Liver (tissue), 9 donors: ENCODE data around the gene SOX5. TPM values are rescaled to one million over a fixed set of nuclear protein-coding genes. Genes with fewer than 3 reads are reported as not detected.

Experiments used
- DNase-seq: peaks from one replicate; pipeline ENCODE4 v3.0.0-alpha.2; 2017; ENCODE audit warnings: low spot score
- H3K27ac ChIP-seq, 2 donors: one replicate each; pipeline ENCODE4 v1.7.0; 2013; ENCODE audit warnings: inconsistent platforms in 2 of 2, low read length in 2 of 2, control low read depth in 1 of 2, low read depth in 1 of 2, mild to moderate bottlenecking in 1 of 2
- H3K27me3 ChIP-seq, 4 donors: one replicate each; pipeline versions ENCODE4 v1.6.1 to v1.7.0; 2013; ENCODE audit warnings: low read length in 3 of 4, inconsistent platforms in 1 of 4, mild to moderate bottlenecking in 1 of 4, moderate library complexity in 1 of 4; ENCODE audit not compliant: control insufficient read depth in 4 of 4, insufficient read depth in 4 of 4
- H3K36me3 ChIP-seq, 4 donors: one replicate each; pipeline versions ENCODE4 v1.6.1 to v1.7.0; 2013; ENCODE audit warnings: low read length in 3 of 4, mild to moderate bottlenecking in 3 of 4, low read depth in 1 of 4, moderate library complexity in 1 of 4; ENCODE audit not compliant: control insufficient read depth in 4 of 4, insufficient read depth in 3 of 4
- H3K4me1 ChIP-seq, 4 donors: one replicate each; pipeline versions ENCODE4 v1.6.1 to v1.7.0; 2013; ENCODE audit warnings: low read length in 3 of 4, mild to moderate bottlenecking in 3 of 4, moderate library complexity in 1 of 4; ENCODE audit not compliant: control insufficient read depth in 4 of 4, insufficient read depth in 4 of 4
- H3K4me3 ChIP-seq, 3 donors: one replicate each; pipeline versions ENCODE4 v1.6.1 to v1.7.0; 2013; ENCODE audit warnings: low read length in 3 of 3, control low read depth in 1 of 3, low read depth in 1 of 3, mild to moderate bottlenecking in 1 of 3
- H3K9ac ChIP-seq, 2 donors: one replicate each; pipeline ENCODE4 v1.7.0; 2013; ENCODE audit warnings: low read length in 2 of 2, mild to moderate bottlenecking in 2 of 2, moderate library complexity in 2 of 2, control low read depth in 1 of 2, low read depth in 1 of 2
- H3K9me3 ChIP-seq, 4 donors: one replicate each; pipeline versions ENCODE4 v1.6.1 to v1.7.0; 2013; ENCODE audit warnings: low read length in 3 of 4; ENCODE audit not compliant: control insufficient read depth in 4 of 4
- EGR1 ChIP-seq, 2 donors: IDR thresholded peaks; 2 replicates each; pipeline ENCODE4 v1.6.1; 2016 to 2018; ENCODE audit warnings: antibody characterized with exemption in 2 of 2, low read depth in 2 of 2
- FOXA1 ChIP-seq: IDR thresholded peaks from 2 replicates; pipeline ENCODE4 v1.6.1; 2016; ENCODE audit warnings: antibody characterized with exemption
- FOXA2 ChIP-seq: IDR thresholded peaks from 2 replicates; pipeline ENCODE4 v1.6.1; 2016; ENCODE audit warnings: antibody characterized with exemption
- GABPA ChIP-seq, 2 donors: IDR thresholded peaks in 1 of 2; conservative IDR thresholded peaks in 1 of 2; 2 replicates each; pipeline ENCODE4 v1.6.1; 2016; ENCODE audit warnings: antibody characterized with exemption in 2 of 2, mild to moderate bottlenecking in 1 of 2, moderate library complexity in 1 of 2
- HNF4A ChIP-seq, 2 donors: conservative IDR thresholded peaks; 2 replicates each; pipeline ENCODE4 v1.6.1; 2016; ENCODE audit warnings: antibody characterized with exemption in 2 of 2, mild to moderate bottlenecking in 2 of 2
- HNF4G ChIP-seq: IDR thresholded peaks from 2 replicates; pipeline ENCODE4 v1.6.1; 2016; ENCODE audit warnings: antibody characterized with exemption
- JUND ChIP-seq, 2 donors: IDR thresholded peaks; 2 replicates each; pipeline ENCODE4 v1.6.1; 2016; ENCODE audit warnings: antibody characterized with exemption in 2 of 2
- MAX ChIP-seq: IDR thresholded peaks from 2 replicates; pipeline ENCODE4 v1.6.1; 2016; ENCODE audit warnings: antibody characterized with exemption
- NR2F2 ChIP-seq: IDR thresholded peaks from 2 replicates; pipeline ENCODE4 v1.6.1; 2016; ENCODE audit warnings: antibody characterized with exemption
- RAD21 ChIP-seq, 2 donors: IDR thresholded peaks; 2 replicates each; pipeline ENCODE4 v1.6.1; 2016; ENCODE audit warnings: antibody characterized with exemption in 2 of 2, mild to moderate bottlenecking in 2 of 2
- RXRA ChIP-seq, 2 donors: IDR thresholded peaks; 2 replicates each; pipeline ENCODE4 v1.6.1; 2017 to 2018; ENCODE audit warnings: antibody characterized with exemption in 2 of 2, mild to moderate bottlenecking in 1 of 2
- SP1 ChIP-seq: IDR thresholded peaks from 2 replicates; pipeline ENCODE4 v1.6.1; 2018; ENCODE audit warnings: antibody characterized with exemption, mild to moderate bottlenecking
- TAF1 ChIP-seq: conservative IDR thresholded peaks from 2 replicates; pipeline ENCODE4 v1.6.1; 2016; ENCODE audit warnings: antibody characterized with exemption, mild to moderate bottlenecking
- YY1 ChIP-seq: IDR thresholded peaks from 2 replicates; pipeline ENCODE4 v1.6.1; 2016; ENCODE audit warnings: antibody characterized with exemption, mild to moderate bottlenecking
- ZBTB33 ChIP-seq: IDR thresholded peaks from 2 replicates; pipeline ENCODE4 v1.6.1; 2016; ENCODE audit warnings: antibody characterized with exemption
- WGBS: extraction: QIAGEN DNeasy Blood & Tissue Kit; methylation state at CpG from one replicate; pipeline ENCODE4 v1.1.7; 2013; 5-methylcytosine and 5-hydroxymethylcytosine counted together
- polyA plus RNA-seq, 2 donors: library from polyadenylated mRNA; stranded (reverse) in 1 of 2; unstranded in 1 of 2; fragments of 200-250 nt in 1 of 2; fragments of >200 nt in 1 of 2; fragmentation: Nextera tagmentation in 1 of 2; extraction: Ambion mirVana in 1 of 2; gene quantifications; one replicate each; pipeline versions ENCODE4 v1.2.1 to v1.2.3, GENCODE V29; 2013 to 2015
- total RNA-seq, 2 donors: library from RNA; depleted of rRNA; stranded (reverse); fragments of >200 nt; gene quantifications; one replicate each; pipeline ENCODE4 v1.2.3, GENCODE V29; 2014
- TF ChIP-seq, protein P1 (sequence below): IDR thresholded peaks from 2 replicates; pipeline ENCODE4 v1.6.1; 2016; ENCODE audit warnings: antibody characterized with exemption, mild to moderate bottlenecking
- TF ChIP-seq, protein P2 (sequence below): IDR thresholded peaks from 2 replicates; pipeline ENCODE4 v1.6.1; 2016; ENCODE audit warnings: antibody characterized with exemption
- TF ChIP-seq, protein P3 (sequence below): fragments of 150-350 bp; IDR thresholded peaks from 2 replicates; pipeline ENCODE4 v1.5.1; 2017; ENCODE audit warnings: improper control_type of control experiment, low read depth, low read length; ENCODE audit not compliant: missing input control
- donor health status: healthy.
- donor health status: healthy.
- donor health status: healthy.
- donor health status: healthy.
- donor health status: healthy.

SOX5 gene
- total and polyA plus RNA-seq, 4 donors: 2.3 to 42.4 (median 12.3) TPM

DNA sequence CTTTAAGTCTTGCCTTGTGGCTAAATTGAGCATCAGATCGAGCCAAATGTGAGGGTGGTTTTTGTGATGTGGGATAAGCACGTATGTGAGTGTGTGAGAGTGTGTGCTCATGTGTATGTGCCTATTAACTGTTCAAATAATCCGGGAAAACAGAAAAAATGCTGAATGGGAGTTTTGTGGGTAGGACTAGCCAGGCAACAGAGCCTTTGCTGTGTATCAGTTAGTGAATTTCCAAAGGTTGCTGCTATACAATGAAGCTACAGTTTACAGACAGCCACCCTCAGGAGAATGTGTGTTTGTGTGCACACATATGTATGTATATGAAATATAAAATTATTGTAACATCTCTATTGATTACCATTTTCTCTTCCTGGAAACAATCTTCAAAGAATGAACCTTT is 154.0 kb downstream of the SOX5 start:
- H3K27me3 ChIP-seq: no peaks in the 10 kb centered on the region
- no peak overlapping the region for H3K9ac ChIP-seq
- no peak overlapping the region for H3K4me3 ChIP-seq
- WGBS: 83% methylated on average over 3 of the region's 3 CpGs
- no peaks in the 10 kb centered on the region for H3K9me3 ChIP-seq
- TF ChIP-seq TAF1 (no peak), ZBTB33 (no peak), RAD21 (IDR thresholded peaks at IDR 0.05) (no peak), HNF4G (no peak), FOXA2 (no peak), SP1 (no peak), EGR1 (IDR thresholded peaks at IDR 0.05; ENCODE audit: low read depth in 2 of 2) (no peak), RXRA (IDR thresholded peaks at IDR 0.05) (no peak), GABPA (IDR thresholded peaks at IDR 0.05 in 1 of 2, conservative IDR thresholded peaks at IDR 0.05 in 1 of 2) (no peak), NR2F2 (no peak), HNF4A (conservative IDR thresholded peaks at IDR 0.05) (no peak), JUND (IDR thresholded peaks at IDR 0.05) (no peak), FOXA1 (no peak), MAX (no peak), YY1 (no peak)
- TF ChIP-seq, protein P1, sequence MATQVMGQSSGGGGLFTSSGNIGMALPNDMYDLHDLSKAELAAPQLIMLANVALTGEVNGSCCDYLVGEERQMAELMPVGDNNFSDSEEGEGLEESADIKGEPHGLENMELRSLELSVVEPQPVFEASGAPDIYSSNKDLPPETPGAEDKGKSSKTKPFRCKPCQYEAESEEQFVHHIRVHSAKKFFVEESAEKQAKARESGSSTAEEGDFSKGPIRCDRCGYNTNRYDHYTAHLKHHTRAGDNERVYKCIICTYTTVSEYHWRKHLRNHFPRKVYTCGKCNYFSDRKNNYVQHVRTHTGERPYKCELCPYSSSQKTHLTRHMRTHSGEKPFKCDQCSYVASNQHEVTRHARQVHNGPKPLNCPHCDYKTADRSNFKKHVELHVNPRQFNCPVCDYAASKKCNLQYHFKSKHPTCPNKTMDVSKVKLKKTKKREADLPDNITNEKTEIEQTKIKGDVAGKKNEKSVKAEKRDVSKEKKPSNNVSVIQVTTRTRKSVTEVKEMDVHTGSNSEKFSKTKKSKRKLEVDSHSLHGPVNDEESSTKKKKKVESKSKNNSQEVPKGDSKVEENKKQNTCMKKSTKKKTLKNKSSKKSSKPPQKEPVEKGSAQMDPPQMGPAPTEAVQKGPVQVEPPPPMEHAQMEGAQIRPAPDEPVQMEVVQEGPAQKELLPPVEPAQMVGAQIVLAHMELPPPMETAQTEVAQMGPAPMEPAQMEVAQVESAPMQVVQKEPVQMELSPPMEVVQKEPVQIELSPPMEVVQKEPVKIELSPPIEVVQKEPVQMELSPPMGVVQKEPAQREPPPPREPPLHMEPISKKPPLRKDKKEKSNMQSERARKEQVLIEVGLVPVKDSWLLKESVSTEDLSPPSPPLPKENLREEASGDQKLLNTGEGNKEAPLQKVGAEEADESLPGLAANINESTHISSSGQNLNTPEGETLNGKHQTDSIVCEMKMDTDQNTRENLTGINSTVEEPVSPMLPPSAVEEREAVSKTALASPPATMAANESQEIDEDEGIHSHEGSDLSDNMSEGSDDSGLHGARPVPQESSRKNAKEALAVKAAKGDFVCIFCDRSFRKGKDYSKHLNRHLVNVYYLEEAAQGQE: no peak
- TF ChIP-seq, protein P2, sequence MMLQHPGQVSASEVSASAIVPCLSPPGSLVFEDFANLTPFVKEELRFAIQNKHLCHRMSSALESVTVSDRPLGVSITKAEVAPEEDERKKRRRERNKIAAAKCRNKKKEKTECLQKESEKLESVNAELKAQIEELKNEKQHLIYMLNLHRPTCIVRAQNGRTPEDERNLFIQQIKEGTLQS: no peak
- TF ChIP-seq, protein P3, sequence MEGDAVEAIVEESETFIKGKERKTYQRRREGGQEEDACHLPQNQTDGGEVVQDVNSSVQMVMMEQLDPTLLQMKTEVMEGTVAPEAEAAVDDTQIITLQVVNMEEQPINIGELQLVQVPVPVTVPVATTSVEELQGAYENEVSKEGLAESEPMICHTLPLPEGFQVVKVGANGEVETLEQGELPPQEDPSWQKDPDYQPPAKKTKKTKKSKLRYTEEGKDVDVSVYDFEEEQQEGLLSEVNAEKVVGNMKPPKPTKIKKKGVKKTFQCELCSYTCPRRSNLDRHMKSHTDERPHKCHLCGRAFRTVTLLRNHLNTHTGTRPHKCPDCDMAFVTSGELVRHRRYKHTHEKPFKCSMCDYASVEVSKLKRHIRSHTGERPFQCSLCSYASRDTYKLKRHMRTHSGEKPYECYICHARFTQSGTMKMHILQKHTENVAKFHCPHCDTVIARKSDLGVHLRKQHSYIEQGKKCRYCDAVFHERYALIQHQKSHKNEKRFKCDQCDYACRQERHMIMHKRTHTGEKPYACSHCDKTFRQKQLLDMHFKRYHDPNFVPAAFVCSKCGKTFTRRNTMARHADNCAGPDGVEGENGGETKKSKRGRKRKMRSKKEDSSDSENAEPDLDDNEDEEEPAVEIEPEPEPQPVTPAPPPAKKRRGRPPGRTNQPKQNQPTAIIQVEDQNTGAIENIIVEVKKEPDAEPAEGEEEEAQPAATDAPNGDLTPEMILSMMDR: no peak
- H3K27ac ChIP-seq: no peak overlapping the region
- no peaks in the 10 kb centered on the region for H3K36me3 ChIP-seq
- DNase-seq: no peak
- H3K4me1 ChIP-seq: no peaks in the 10 kb centered on the region

DNA sequence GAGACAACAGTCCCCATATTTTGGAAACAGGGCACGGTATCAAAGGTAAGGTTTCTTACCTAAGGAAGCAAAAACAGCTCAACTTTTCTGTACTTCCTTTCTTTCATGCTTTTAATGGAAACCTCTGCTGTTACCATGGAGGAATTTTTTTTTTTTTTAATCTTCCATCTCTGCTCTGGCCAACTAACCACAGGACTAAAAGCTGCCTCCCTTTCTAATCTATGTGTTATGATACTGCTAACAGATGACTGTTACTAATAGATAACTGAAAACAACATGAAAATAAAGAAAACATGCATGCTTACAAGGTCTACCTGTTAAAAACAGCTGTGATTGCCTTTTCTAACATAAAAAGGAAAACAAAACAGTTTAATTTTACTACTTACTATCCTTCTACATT is 168.4 kb downstream of the SOX5 start:
- no peaks in the 10 kb centered on the region for H3K4me1 ChIP-seq
- DNase-seq: no peak
- H3K4me3 ChIP-seq: no peak overlapping the region
- no peak overlapping the region for H3K9ac ChIP-seq
- H3K9me3 ChIP-seq: no peaks in the 10 kb centered on the region
- TF ChIP-seq FOXA2: no peak
- H3K27me3 ChIP-seq: no peaks in the 10 kb centered on the region
- no peak overlapping the region for H3K27ac ChIP-seq
- no peaks in the 10 kb centered on the region for H3K36me3 ChIP-seq
- 93% methylated on average over 1 of the region's 1 CpG for WGBS
